ENCODE data around the gene DERL3. TPM values are rescaled to one million over a fixed set of nuclear protein-coding genes. Genes with fewer than 3 reads are reported as not detected.

DERL3 gene
- total and polyA plus RNA-seq, 2 of the 13 experiments (the other 11 are each of a cell fraction or from before 2014, with no cell fraction given): not detected

DNA sequence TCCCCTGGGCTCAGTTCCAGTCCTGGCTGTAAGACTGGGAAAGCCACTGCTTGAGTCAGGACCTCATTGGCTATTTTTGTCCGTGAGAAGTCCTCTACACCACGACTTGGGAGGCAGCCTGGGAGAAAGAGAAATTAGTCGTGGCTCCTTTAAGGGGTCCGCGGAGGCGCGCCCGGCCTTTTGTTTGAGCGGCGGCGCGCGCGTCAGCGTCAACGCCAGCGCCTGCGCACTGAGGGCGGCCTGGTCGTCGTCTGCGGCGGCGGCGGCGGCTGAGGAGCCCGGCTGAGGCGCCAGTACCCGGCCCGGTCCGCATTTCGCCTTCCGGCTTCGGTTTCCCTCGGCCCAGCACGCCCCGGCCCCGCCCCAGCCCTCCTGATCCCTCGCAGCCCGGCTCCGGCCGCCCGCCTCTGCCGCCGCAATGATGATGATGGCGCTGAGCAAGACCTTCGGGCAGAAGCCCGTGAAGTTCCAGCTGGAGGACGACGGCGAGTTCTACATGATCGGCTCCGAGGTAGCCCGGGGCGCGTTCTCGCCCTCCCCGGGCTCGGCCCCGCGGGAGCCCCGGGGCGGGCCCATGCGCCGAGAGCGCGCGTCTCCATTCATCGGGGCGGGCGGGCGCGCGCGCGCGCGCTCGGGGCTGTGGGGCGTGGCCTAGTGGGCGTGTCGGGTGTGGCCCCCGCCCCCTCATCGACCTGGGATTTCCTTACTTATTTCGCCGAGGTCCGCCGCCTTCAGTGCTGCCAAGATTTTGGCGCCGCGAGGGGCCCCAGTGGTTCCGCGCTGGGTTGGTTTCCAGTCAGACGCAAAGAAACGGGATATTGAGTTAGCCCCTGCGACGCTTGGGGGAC is 51.8 kb downstream of the DERL3 start, which contains the start of gene SMARCB1 (continued):
- TF ChIP-seq, protein P1, sequence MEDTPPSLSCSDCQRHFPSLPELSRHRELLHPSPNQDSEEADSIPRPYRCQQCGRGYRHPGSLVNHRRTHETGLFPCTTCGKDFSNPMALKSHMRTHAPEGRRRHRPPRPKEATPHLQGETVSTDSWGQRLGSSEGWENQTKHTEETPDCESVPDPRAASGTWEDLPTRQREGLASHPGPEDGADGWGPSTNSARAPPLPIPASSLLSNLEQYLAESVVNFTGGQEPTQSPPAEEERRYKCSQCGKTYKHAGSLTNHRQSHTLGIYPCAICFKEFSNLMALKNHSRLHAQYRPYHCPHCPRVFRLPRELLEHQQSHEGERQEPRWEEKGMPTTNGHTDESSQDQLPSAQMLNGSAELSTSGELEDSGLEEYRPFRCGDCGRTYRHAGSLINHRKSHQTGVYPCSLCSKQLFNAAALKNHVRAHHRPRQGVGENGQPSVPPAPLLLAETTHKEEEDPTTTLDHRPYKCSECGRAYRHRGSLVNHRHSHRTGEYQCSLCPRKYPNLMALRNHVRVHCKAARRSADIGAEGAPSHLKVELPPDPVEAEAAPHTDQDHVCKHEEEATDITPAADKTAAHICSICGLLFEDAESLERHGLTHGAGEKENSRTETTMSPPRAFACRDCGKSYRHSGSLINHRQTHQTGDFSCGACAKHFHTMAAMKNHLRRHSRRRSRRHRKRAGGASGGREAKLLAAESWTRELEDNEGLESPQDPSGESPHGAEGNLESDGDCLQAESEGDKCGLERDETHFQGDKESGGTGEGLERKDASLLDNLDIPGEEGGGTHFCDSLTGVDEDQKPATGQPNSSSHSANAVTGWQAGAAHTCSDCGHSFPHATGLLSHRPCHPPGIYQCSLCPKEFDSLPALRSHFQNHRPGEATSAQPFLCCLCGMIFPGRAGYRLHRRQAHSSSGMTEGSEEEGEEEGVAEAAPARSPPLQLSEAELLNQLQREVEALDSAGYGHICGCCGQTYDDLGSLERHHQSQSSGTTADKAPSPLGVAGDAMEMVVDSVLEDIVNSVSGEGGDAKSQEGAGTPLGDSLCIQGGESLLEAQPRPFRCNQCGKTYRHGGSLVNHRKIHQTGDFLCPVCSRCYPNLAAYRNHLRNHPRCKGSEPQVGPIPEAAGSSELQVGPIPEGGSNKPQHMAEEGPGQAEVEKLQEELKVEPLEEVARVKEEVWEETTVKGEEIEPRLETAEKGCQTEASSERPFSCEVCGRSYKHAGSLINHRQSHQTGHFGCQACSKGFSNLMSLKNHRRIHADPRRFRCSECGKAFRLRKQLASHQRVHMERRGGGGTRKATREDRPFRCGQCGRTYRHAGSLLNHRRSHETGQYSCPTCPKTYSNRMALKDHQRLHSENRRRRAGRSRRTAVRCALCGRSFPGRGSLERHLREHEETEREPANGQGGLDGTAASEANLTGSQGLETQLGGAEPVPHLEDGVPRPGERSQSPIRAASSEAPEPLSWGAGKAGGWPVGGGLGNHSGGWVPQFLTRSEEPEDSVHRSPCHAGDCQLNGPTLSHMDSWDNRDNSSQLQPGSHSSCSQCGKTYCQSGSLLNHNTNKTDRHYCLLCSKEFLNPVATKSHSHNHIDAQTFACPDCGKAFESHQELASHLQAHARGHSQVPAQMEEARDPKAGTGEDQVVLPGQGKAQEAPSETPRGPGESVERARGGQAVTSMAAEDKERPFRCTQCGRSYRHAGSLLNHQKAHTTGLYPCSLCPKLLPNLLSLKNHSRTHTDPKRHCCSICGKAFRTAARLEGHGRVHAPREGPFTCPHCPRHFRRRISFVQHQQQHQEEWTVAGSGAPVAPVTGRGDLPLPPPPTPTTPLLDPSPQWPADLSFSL (CRISPR knock-in tag; IDR thresholded peaks at IDR 0.05): no peak
- TF ChIP-seq TRIM22 (IDR thresholded peaks at IDR 0.05): no peak
- TF ChIP-seq SNAI1 (CRISPR knock-in tag; IDR thresholded peaks at IDR 0.05; ENCODE audit: borderline replicate concordance): no peak
- peak; percentile 49; the same call in 1 of the 2 replicates for TF ChIP-seq LBX2 (CRISPR knock-in tag; IDR thresholded peaks at IDR 0.05; ENCODE audit: borderline replicate concordance)
- TF ChIP-seq ZNF281 (CRISPR knock-in tag; IDR thresholded peaks at IDR 0.05; ENCODE audit: borderline replicate concordance): no peak
- no peak for TF ChIP-seq ZNF614 (CRISPR knock-in tag; IDR thresholded peaks at IDR 0.05; ENCODE audit: borderline replicate concordance)
- TF ChIP-seq NFKB2 (CRISPR knock-in tag; IDR thresholded peaks at IDR 0.05; ENCODE audit: borderline replicate concordance): no peak
- TF ChIP-seq RBM39 (IDR thresholded peaks at IDR 0.05; ENCODE audit: low read depth, low read length, poor library complexity, severe bottlenecking): no peak
- TF ChIP-seq ZNF644 (CRISPR knock-in tag; IDR thresholded peaks at IDR 0.05; ENCODE audit: low read depth): no peak
- peak; percentile 77 for TF ChIP-seq BORCS8-MEF2B (CRISPR knock-in tag; IDR thresholded peaks at IDR 0.05)
- peak; percentile 92 for TF ChIP-seq AGO2 (optimal IDR thresholded peaks at IDR 0.05; ENCODE audit: low read depth, low read length)
- TF ChIP-seq ZNF280D (CRISPR knock-in tag; IDR thresholded peaks at IDR 0.05): no peak
- 0 out of 2 replicates have a peak, but pooled peaks have one; percentile 23 for TF ChIP-seq ZNF264 (CRISPR knock-in tag; IDR thresholded peaks at IDR 0.05)
